GM12878 (cell line): ENCODE results near the gene MSL1. TPM values are rescaled to one million over a fixed set of nuclear protein-coding genes. Genes with fewer than 3 reads are reported as not detected.

Experiments
- ATF2 ChIP-seq: IDR thresholded peaks from 2 replicates; pipeline ENCODE4 v1.6.1; 2012; ENCODE audit warnings: low read length, inconsistent platforms
- BHLHE40 ChIP-seq, 2 experiments: fragments of 450-650 bp in 1 of 2; IDR thresholded peaks; 2 replicates each; pipeline ENCODE4 v1.6.1; 2011 to 2017; ENCODE audit warnings: low read depth in 2 of 2, borderline replicate concordance in 1 of 2, improper control_type of control experiment in 1 of 2, low read length in 1 of 2, mild to moderate bottlenecking in 1 of 2
- CHD2 ChIP-seq: IDR thresholded peaks from 2 replicates; pipeline ENCODE4 v1.6.1; 2011; ENCODE audit warnings: low read depth, low read length, improper control_type of control experiment, borderline replicate concordance
- CREB1 ChIP-seq: IDR thresholded peaks from 2 replicates; pipeline ENCODE4 v1.6.1; 2012; ENCODE audit warnings: low read depth, mild to moderate bottlenecking, inconsistent platforms
- LARP7 ChIP-seq: fragments of 450-650 bp; IDR thresholded peaks from 2 replicates; pipeline ENCODE4 v1.6.1; 2017; ENCODE audit warnings: mild to moderate bottlenecking
- MXI1 ChIP-seq: fragments of 150-350 bp; IDR thresholded peaks from 2 replicates; pipeline ENCODE4 v1.6.1; 2011; ENCODE audit warnings: low read depth, mild to moderate bottlenecking, inconsistent platforms, low read length, improper control_type of control experiment
- PRDM15 ChIP-seq: fragments of 450-650 bp; formaldehyde crosslinking; IDR thresholded peaks from 2 replicates; pipeline ENCODE4 v1.4.0; 2020; ENCODE audit warnings: mild to moderate bottlenecking, moderate library complexity
- SIN3A ChIP-seq: IDR thresholded peaks from 2 replicates; pipeline ENCODE4 v1.6.1; 2012; ENCODE audit warnings: low read depth, low read length, improper control_type of control experiment
- SIX5 ChIP-seq: IDR thresholded peaks from 2 replicates; pipeline ENCODE4 v1.6.1; 2011; ENCODE audit warnings: mild to moderate bottlenecking, low read depth, low read length, moderate library complexity; ENCODE audit not compliant: severe bottlenecking
- SREBF1 ChIP-seq: IDR thresholded peaks from 2 replicates; pipeline ENCODE4 v1.6.1; 2012; ENCODE audit warnings: mild to moderate bottlenecking, low read length
- SRF ChIP-seq, 2 experiments: IDR thresholded peaks; 2 replicates each; pipeline ENCODE4 v1.6.1; 2011; ENCODE audit warnings: low read depth in 2 of 2, low read length in 2 of 2, mild to moderate bottlenecking in 1 of 2, moderate library complexity in 1 of 2
- TBL1XR1 ChIP-seq: IDR thresholded peaks from 2 replicates; pipeline ENCODE4 v1.6.1; 2012; ENCODE audit warnings: low read depth, low read length, improper control_type of control experiment
- TCF12 ChIP-seq: IDR thresholded peaks from 2 replicates; pipeline ENCODE4 v1.6.1; 2011; ENCODE audit warnings: low read depth, mild to moderate bottlenecking, low read length
- YY1 ChIP-seq: IDR thresholded peaks from 2 replicates; pipeline ENCODE4 v1.6.1; 2011; ENCODE audit warnings: low read depth, mild to moderate bottlenecking, low read length
- polyA plus RNA-seq, 11 experiments: library from polyadenylated mRNA; depleted of rRNA in 4 of 11; unstranded in 6 of 11; stranded (reverse) in 5 of 11; fragments of >200 nt; fragmentation: Nextera tagmentation in 4 of 11; fragmentation: Illumina TruSeq in 1 of 11; extraction: Ambion mirVana in 4 of 11; extraction: Trizol in 1 of 11; gene quantifications; 1 replicate in 1 of 11; 2 replicates in 10 of 11; pipeline versions ENCODE4 v1.2.1 to v1.2.3, GENCODE V29; 2011 to 2016; ENCODE audit warnings: inconsistent platforms in 2 of 11, missing spikeins in 2 of 11, low read depth in 1 of 11
- total RNA-seq, 4 experiments: library from RNA; depleted of rRNA in 3 of 4; stranded (reverse); fragments of >200 nt in 3 of 4; fragmentation: Illumina TruSeq in 1 of 4; extraction: Trizol in 1 of 4; gene quantifications; 2 replicates each; pipeline versions ENCODE4 v1.2.1 to v1.2.3, GENCODE V29; 2013 to 2021
- TF ChIP-seq, protein P1 (sequence below): fragments of 450-650 bp; conservative IDR thresholded peaks from 2 replicates; pipeline ENCODE4 v1.6.1; 2017; ENCODE audit warnings: mild to moderate bottlenecking, moderate library complexity

The MSL1 gene
- total and polyA plus RNA-seq, 10 of the 15 experiments (the other 5 are each of a cell fraction or from before 2014, with no cell fraction given): 6.1 to 95.2 (median 51.8) TPM

GRCh38 chr17:40122136-40122998 is 596 bp downstream of the MSL1 start (continued):
- TF ChIP-seq, protein P1, sequence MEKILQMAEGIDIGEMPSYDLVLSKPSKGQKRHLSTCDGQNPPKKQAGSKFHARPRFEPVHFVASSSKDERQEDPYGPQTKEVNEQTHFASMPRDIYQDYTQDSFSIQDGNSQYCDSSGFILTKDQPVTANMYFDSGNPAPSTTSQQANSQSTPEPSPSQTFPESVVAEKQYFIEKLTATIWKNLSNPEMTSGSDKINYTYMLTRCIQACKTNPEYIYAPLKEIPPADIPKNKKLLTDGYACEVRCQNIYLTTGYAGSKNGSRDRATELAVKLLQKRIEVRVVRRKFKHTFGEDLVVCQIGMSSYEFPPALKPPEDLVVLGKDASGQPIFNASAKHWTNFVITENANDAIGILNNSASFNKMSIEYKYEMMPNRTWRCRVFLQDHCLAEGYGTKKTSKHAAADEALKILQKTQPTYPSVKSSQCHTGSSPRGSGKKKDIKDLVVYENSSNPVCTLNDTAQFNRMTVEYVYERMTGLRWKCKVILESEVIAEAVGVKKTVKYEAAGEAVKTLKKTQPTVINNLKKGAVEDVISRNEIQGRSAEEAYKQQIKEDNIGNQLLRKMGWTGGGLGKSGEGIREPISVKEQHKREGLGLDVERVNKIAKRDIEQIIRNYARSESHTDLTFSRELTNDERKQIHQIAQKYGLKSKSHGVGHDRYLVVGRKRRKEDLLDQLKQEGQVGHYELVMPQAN: 0 out of 2 replicates have a peak, but pooled peaks have one; percentile 46
- no peak for TF ChIP-seq PRDM15 (CRISPR knock-in tag)
- TF ChIP-seq SREBF1: no peak
- no peak for TF ChIP-seq TCF12
- TF ChIP-seq LARP7: peak; percentile 64; the same call in 1 of the 2 replicates
- TF ChIP-seq YY1: peak; percentile 11; the same call in 1 of the 2 replicates
- TF ChIP-seq SRF (IDR thresholded peaks at IDR 0.05; ENCODE audit: low read depth in 2 of 2, low read length in 2 of 2): no peak
- no peak for TF ChIP-seq TBL1XR1
- no peak for TF ChIP-seq ATF2
- no peak for TF ChIP-seq CREB1
- 0 out of 4 replicates have a peak, but pooled peaks of 1 of the 2 experiments have one; percentile 6 for TF ChIP-seq BHLHE40 (IDR thresholded peaks at IDR 0.05; ENCODE audit: borderline replicate concordance in 1 of 2, low read depth in 2 of 2, low read length in 1 of 2)
- 0 out of 2 replicates have a peak, but pooled peaks have one; percentile 43 for TF ChIP-seq SIN3A
- TF ChIP-seq MXI1: no peak
- no peak for TF ChIP-seq SIX5
- no peak for TF ChIP-seq CHD2
- TF ChIP-seq, all 136 proteins: peak for 11
